Bone marrow (tissue), 2 donors: ENCODE measurements around the gene PLCL1.

Experiments used
- DNase-seq, 2 donors: peaks; one replicate each; lab custom pipeline; 2025; lab: John Stamatoyannopoulos, UW

Gene PLCL1

DNA sequence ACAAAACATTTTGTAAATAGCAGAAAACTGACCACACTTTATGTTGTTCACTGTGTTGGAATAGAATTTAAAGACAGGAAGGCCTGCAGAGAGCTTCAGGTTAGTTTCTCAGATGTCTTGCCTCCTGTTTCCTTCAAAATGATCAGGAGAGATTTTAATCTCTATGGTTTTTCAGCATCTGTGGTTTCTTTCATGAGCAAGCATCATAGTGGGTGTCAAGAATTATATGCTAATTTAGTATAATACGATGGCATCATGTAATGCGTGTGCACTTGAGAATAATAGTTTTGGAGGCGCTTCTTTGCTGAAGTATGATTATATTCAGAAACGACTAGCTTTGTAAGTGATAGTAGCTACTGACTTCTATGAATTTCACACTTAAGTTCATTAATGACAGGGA lies 149.9 kb downstream of the PLCL1 start:
- no peak for DNase-seq

DNA sequence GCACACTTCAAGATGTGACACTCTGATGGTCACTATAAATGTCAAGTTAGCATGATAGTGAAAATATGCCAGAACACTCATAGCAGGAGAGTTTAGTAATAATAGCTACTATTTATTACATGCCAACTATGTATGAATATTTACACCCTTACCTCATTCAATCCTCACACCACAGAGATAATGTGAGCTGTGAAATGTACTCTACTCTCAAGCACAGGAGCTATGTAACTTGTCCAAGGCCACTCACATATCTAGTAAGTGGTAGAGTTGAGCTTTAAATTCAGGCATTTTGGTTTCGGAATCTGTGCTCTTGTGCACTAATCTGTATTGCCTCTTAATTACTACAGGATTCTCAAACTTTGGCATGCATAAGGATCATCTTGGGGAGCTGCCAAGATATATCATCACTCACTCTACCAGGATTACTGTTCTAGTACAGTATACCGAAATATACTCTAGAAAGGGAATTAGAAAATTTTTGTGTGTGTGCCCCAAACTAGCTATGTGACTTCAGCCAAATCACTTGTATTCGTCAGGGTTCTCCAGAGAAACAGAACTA lies 154.3 kb downstream of the PLCL1 start:
- no peak for DNase-seq

GRCh38 chr2:197959383-197959782 lies 155.0 kb downstream of the PLCL1 start:
- no peak for DNase-seq

- no peak for DNase-seq
Measured at GRCh38 chr2:197960786-197961185, 156.4 kb downstream of the PLCL1 start.

DNA sequence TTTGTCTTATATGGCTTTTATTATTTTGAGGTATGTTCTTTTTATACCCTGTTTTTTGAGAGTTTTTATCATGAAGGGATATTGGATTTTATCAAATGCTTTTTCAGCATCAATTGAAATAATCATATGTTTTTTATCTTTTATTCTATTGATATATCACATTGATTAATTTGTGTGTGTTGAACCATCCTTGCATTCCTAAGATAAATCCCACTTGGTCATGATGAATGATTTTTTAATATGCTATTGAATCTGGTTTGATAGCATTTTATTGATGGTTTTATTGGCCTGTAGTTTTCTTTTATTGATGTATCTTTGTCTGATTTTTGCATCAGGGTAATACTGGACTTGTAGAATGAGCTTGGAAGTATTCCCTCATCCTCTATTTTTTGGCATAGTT lies 160.3 kb downstream of the PLCL1 start:
- no peak for DNase-seq

- DNase-seq: no peak
Measured at GRCh38 chr2:197965756-197966155, 161.4 kb downstream of the PLCL1 start.

DNA sequence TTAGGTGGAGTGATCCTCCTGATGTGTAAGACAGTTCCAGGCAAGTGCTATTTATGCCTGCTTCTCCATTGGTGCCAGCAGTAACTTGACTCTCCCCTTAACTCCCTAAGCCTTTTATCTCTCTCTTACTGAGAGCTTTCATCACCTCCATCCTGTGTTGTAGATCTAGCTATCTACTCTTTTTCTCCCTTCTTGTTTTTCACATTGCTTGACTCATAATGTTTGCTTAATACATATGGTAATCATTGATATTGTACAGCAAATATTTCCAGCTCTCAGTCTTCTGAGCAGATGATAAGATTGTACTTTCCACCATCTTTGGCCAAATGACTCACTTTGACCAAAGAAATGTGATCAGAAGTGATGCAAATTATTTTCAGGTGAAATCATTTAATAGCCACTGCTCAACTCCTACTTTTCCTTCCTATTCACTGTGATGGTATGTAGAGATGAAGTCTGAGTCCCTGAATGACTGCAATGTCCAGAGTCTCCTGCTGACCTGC lies 165.0 kb downstream of the PLCL1 start:
- DNase-seq: no peak

- no peak for DNase-seq
Measured at GRCh38 chr2:197972061-197972460, 167.7 kb downstream of the PLCL1 start.

DNA sequence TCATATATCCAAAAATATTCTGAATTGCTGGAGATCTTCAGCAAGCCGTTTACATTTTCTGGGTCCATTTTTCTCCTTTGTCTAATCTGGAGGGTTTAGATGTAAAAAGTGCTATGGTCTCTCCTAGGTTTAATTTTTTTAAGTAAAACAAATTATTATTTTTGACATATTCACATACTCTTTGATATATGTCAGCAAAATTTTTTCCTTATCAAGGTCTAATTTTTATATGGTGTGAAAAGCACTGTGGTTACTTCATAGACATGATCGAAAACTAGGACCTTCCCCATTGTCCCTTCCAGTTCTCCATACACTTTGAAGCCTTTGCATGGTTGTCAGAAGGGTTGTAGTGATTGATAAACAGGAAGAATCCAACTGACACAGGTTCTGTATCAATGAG lies 168.2 kb downstream of the PLCL1 start:
- no peak for DNase-seq

DNA sequence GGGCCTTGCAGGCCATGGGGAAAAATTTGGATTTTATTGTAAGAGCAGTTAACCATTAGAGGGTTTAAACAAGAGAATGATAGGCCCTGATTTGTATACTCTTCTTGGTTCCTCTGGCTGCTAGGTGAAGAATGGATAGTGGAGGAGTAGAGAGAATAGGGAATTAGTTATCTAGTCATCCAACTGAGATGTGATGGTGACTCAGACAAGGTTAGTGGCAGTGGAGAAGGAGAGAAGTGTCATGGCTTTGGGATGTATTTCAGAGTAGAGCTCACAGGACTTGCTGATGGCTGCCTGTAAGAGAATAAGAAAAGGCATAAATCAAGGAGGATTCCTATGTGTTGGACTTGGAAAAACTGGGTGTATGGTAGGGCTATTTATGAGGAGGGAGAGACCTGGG lies 169.4 kb downstream of the PLCL1 start:
- DNase-seq: no peak

DNA sequence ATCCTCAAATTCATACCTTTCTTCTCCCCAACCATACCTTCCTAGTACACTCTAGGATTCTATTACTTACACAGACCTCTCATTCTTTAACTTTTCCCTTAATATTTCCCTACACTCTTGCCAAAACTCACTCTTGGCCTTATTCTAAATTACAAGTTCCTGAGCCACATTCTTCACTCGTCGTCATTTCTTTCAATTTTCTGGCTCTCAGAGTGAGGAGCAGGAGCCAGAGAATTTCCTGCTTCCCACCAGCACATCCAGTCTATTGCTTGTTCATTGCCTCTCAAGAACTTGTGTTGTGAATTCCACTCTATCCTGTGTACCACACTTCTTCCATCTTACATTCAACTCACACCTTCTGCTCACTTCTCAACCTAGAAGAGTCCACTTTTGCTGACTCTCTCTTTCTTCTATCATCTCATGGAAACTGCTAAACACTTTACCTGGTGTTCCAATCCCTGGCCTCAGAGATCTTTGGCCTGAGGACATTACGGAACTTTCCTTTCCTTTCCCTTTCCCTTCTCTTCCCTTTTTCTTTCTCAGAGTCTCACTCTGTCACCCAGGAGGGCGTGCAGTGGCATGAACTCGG lies 171.6 kb downstream of the PLCL1 start:
- no peak for DNase-seq

GRCh38 chr2:197978971-197979370 lies 174.6 kb downstream of the PLCL1 start:
- no peak for DNase-seq

DNA sequence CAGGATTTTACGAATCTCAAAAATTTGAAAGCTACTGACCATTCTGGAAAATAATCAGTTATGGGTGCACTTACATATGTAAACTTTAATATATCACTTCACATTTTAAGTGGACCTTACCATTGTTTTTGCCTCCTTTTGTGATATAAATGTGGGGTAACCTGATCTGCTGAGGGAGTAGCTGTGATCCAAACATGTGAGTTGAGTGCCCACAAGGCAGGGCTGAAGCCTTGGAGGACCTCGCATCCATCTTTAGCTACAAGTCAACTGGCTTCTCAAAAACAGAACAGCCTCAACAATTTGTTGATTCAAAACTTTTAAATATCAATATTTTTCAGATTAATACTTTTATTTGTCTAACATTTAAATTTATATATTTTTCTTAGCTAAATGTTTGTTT lies 178.2 kb downstream of the PLCL1 start:
- DNase-seq: no peak

- DNase-seq: no peak
Measured at GRCh38 chr2:197985029-197985638, 180.7 kb downstream of the PLCL1 start.

- no peak for DNase-seq
Measured at GRCh38 chr2:197986977-197987376, 182.6 kb downstream of the PLCL1 start.

- no peak for DNase-seq
Measured at GRCh38 chr2:197990356-197990755, 186.0 kb downstream of the PLCL1 start.

GRCh38 chr2:197992482-197993133 lies 188.2 kb downstream of the PLCL1 start:
- no peak for DNase-seq

DNA sequence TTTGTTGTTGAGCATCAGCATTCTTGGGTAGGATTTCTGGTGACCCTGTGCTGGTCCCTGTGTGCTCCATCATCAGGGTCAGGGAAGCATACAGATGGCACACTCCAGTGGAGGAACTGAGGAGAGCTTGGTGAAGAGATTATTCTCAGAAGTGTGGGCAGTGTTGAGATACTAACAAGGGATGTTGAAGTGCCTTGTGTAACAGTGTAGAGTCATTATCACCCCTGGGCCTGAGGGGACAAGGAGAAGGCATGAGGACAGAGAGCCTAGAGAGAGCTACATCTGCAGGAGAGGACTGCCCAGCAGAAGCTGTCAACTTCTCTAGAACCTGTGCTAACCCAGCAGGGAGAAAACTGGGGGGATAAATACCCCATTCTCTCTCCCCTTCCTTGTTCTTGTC lies 189.0 kb downstream of the PLCL1 start:
- DNase-seq: no peak

DNA sequence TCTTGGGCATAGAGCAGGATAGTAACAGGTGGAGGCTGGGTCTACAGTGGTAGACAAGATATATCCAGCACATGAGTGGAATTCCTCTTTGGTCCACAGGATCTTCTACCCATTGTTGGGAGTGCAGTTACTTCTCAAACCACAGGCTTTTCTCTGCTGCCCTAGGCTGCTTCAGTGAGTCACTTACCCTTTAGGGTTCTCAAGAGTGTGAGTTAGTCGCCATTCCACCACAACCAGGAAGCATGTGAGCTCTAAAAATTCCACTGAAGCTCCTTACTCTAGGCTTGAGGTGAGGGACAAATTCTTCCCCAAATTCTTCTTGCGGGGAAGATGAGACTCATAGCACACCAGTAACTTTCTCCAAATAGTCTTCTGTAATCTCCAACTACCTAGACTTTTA lies 189.4 kb downstream of the PLCL1 start:
- no peak for DNase-seq

- DNase-seq: no peak
Measured at GRCh38 chr2:197994751-197995150, 190.4 kb downstream of the PLCL1 start.

GRCh38 chr2:197996583-197996982 lies 192.2 kb downstream of the PLCL1 start:
- DNase-seq: no peak

GRCh38 chr2:197997083-197997541 lies 192.7 kb downstream of the PLCL1 start:
- DNase-seq: no peak

DNA sequence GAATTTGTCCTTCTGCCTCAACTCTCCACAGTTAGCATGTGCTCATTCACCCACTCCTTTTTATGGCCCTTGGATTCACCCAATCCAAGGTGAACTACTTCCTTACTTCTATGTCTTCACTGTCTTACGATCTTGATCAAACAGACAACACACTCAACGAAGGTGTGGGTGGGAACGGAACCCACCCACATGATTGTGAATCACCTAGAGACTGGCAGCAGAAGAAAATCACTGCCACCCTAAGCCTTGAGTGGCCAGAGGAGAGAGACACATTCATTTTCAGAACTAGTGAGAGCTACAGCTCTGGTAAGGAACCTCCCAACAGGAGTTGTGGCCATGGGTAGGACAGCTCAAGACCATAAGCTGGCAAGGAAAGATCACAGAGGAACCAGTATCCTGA lies 194.3 kb downstream of the PLCL1 start:
- no peak for DNase-seq
